ENCODE results near the gene TP73.

The TP73 gene

GRCh38 chr1:3669971-3670431, 17.7 kb downstream of the TP73 start:
- ATAC-seq, result no peak

GRCh38 chr1:3670823-3671265, 18.5 kb downstream of the TP73 start:
- ATAC-seq, result no peak
- no peak for TF ChIP-seq CREB5 (CRISPR knock-in tag; IDR thresholded peaks at IDR 0.05; ENCODE audit: low read depth)
- no peak for TF ChIP-seq RARB (CRISPR knock-in tag; IDR thresholded peaks at IDR 0.05)
- TF ChIP-seq BACH2 (CRISPR knock-in tag; IDR thresholded peaks at IDR 0.05; ENCODE audit: borderline replicate concordance), result no peak
- TF ChIP-seq PPARA (CRISPR knock-in tag; IDR thresholded peaks at IDR 0.05; ENCODE audit: borderline replicate concordance), result no peak
- no peak for TF ChIP-seq PATZ1 (CRISPR knock-in tag; IDR thresholded peaks at IDR 0.05; ENCODE audit: borderline replicate concordance)
- TF ChIP-seq TCF4 (CRISPR knock-in tag; IDR thresholded peaks at IDR 0.05; ENCODE audit: borderline replicate concordance), result no peak
- TF ChIP-seq ISL1 (CRISPR knock-in tag; IDR thresholded peaks at IDR 0.05), result no peak
- no peak for TF ChIP-seq POU6F1 (CRISPR knock-in tag; IDR thresholded peaks at IDR 0.05; ENCODE audit: borderline replicate concordance, low read depth)
- no peak for TF ChIP-seq CSRNP3 (CRISPR knock-in tag; IDR thresholded peaks at IDR 0.05)
- no peak for TF ChIP-seq TSHZ2 (CRISPR knock-in tag; IDR thresholded peaks at IDR 0.05)
- TF ChIP-seq CSDC2 (CRISPR knock-in tag; IDR thresholded peaks at IDR 0.05), result no peak
- no peak for TF ChIP-seq ZNF70 (CRISPR knock-in tag; IDR thresholded peaks at IDR 0.05)

More at GRCh38 chr1:3669971-3670431, 17.7 kb downstream of the TP73 start:
- TF ChIP-seq TCF4 (CRISPR knock-in tag; IDR thresholded peaks at IDR 0.05; ENCODE audit: borderline replicate concordance) (no peak), RARB (CRISPR knock-in tag; IDR thresholded peaks at IDR 0.05) (no peak), PATZ1 (CRISPR knock-in tag; IDR thresholded peaks at IDR 0.05; ENCODE audit: borderline replicate concordance) (no peak), ZNF70 (CRISPR knock-in tag; IDR thresholded peaks at IDR 0.05) (no peak), ZFP30 (CRISPR knock-in tag; IDR thresholded peaks at IDR 0.05) (no peak), PPARA (CRISPR knock-in tag; IDR thresholded peaks at IDR 0.05; ENCODE audit: borderline replicate concordance) (no peak), ARNTL (CRISPR knock-in tag; IDR thresholded peaks at IDR 0.05; ENCODE audit: borderline replicate concordance, low read depth) (no peak), ZNF8 (CRISPR knock-in tag; IDR thresholded peaks at IDR 0.05) (no peak), SNAI2 (CRISPR knock-in tag; IDR thresholded peaks at IDR 0.05) (no peak), POU6F1 (CRISPR knock-in tag; IDR thresholded peaks at IDR 0.05; ENCODE audit: borderline replicate concordance, low read depth) (no peak), GLIS3 (CRISPR knock-in tag; IDR thresholded peaks at IDR 0.05) (no peak), BACH2 (CRISPR knock-in tag; IDR thresholded peaks at IDR 0.05; ENCODE audit: borderline replicate concordance) (no peak), TOX (CRISPR knock-in tag; IDR thresholded peaks at IDR 0.05; ENCODE audit: borderline replicate concordance) (no peak)

All from SK-N-SH treated with all-trans-retinoic acid at 6 μM for 48 hours (cell line).